Adipose tissue (tissue), 3 donors: ENCODE measurements around the gene SLC39A8. TPM values are rescaled to one million over a fixed set of nuclear protein-coding genes. Genes with fewer than 3 reads are reported as not detected.

Source experiments
- H3K27ac ChIP-seq: one replicate; pipeline ENCODE4 v1.5.1; 2013; ENCODE audit warnings: low read depth, low read length
- WGBS, 3 donors: extraction: QIAGEN DNeasy Blood & Tissue Kit; methylation state at CpG; one replicate each; pipeline ENCODE4 v1.1.7; 2013; 5-methylcytosine and 5-hydroxymethylcytosine counted together
- polyA plus RNA-seq, 3 donors: library from polyadenylated mRNA; stranded (reverse); fragments of 200-250 nt; gene quantifications; one replicate each; pipeline ENCODE4 v1.2.3, GENCODE V29; 2013
- donor health status: healthy with polysubstance abuse.
- donor health status: Bipolar disorder and iron deficiency.
- donor health status: healthy.

SLC39A8 gene
- polyA plus RNA-seq, 3 donors: 7.0 to 25.4 (median 23.8) TPM

DNA sequence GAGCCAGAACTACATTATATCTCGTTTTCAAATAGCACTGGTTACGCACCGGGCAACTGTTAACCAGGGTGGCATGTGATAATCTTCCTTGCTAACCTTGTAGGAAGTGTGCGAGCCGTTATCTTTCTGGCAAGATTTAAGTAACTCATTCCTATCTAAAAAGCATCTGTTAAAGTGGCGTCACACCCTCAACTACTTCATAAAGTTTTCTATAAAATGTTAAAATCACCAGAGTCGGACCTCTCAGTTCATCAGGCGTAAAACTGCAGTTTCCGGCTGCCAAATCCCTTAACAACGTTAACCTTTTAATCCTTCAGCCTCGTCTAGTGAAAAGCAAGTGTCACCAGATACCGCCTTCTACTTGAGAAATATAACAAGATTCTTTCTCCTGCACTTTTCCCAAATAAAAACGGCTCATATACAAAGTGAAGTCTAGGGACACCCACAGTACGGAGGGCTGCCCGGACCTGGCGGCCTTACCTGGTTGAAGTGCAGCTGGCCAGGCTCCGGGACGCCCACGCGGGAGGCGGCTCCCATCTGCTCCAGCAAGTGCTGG, 1.2 kb downstream of the SLC39A8 start:
- 4 to 5% (median 5%) methylated on average over 21 of the region's 21 CpGs for WGBS, 3 donors
- H3K27ac ChIP-seq: no peak overlapping the region

DNA sequence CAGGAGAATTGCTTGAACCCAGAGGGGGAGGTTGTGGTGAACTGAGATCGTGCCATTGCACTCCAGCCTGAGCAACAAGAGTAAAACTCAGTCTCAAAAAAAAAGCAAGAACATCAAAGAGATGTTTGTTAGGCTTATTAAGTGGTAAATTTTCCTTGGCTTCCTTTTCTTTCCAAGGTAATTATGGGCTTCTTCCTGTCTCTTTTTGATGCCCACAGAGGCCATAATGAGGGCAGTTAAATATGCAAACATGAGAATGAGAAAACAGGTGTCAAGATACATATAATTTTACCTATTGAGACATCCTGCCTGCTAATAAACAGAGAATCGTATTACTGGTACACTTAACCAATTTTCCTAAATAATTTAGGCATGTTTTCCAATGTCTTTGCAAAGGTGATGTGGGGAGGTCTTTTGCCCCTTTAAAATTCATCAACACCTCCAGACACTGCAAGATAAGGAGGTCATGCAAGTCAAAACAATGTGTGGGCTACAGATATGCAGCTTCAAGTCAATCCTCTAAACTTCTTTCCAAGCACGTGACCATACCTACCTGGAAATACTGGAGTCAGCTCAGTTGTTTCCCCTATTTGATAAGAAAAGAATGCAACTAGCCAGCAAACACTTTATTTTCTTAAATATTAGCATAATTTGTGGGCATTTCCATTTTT, 2.7 kb downstream of the SLC39A8 start:
- H3K27ac ChIP-seq: no peak overlapping the region
- WGBS, 3 donors: 67 to 79% (median 76%) methylated on average over 3 of the region's 3 CpGs

DNA sequence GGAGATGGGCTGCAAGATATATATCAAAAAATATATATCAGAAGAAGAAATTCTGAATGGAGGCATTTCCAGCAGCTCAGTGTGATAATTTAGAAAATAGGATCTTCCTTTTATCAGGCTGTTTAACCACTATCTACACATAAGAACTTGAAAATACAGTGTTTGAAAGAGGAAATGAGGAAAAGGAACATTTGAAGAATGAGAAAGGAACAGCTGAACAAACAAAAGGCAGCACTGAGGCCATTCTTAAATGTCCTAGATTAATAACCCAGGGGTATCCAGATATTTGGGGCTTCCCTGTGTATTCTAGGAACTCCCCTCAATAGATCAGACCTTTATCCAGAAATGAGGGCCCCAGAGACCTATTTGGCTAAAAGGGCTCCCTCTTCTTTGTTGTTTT, 4.1 kb downstream of the SLC39A8 start:
- H3K27ac ChIP-seq: no peak overlapping the region

DNA sequence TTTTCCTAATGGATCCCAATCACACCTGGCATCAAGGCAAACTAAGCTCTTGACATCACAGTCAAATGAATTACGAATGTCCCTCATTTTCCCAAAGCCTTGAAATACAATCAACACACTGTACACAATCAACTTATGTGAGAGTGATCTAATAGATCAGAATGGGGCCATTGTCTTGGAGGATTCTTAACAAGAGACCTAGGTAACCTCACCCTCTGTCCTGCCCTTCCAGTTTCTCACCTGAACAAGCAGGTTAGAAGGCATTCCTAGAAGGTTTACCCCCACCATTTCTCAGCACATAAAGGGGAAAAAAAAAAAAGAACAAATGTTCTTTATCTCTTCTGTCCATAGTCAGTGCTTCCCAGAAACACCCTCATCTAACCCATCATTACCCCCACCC, 6.3 kb downstream of the SLC39A8 start:
- WGBS, 3 donors: 50 to 96% (median 95%) methylated on average over 1 of the region's 1 CpG
- no peak overlapping the region for H3K27ac ChIP-seq

DNA sequence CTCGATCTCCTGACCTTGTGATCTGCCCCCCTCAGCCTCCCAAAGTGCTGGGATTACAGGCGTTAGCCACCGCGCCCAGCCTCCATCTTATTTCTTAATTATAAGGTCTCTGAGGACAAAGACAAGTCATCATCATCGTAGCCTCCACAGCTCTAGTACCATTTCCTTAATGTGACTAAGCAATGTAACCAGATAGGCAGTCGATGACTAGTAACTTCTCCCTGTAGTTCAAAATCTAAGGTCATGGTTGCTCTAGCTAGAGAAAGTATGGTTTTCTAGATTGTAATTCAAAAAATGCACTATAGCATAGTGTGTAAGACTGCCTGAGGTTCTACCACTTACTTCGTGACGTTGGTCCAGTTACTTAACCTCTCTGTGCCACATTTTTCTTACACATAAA, 6.9 kb downstream of the SLC39A8 start:
- 94 to 97% (median 95%) methylated on average over 8 of the region's 8 CpGs for WGBS, 3 donors
- no peak overlapping the region for H3K27ac ChIP-seq

GRCh38 chr4:102335616-102336015, 9.7 kb downstream of the SLC39A8 start:
- 91 to 96% (median 96%) methylated on average over 2 of the region's 2 CpGs for WGBS, 3 donors
- no peak overlapping the region for H3K27ac ChIP-seq

DNA sequence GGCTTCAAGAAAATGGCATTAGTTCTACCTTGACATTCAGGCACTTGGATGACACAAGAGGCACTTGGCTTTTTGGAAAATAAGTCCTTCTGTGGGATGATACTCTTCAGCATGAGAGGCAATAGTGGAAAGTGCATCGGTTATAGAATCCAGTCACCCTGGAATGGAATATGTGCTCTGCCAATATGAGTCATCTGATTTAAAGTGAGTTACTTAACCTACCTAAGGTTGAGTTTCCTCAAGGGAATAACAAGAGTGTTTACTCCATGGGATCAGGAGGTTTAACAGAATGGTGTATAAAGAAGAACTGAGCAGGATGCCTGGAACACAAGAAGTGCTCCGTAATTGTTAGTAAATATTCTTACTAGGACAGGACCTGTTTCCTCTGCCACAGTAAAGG, 10.7 kb downstream of the SLC39A8 start:
- WGBS, 3 donors: 89 to 97% (median 94%) methylated on average over 2 of the region's 2 CpGs
- H3K27ac ChIP-seq: no peak overlapping the region

DNA sequence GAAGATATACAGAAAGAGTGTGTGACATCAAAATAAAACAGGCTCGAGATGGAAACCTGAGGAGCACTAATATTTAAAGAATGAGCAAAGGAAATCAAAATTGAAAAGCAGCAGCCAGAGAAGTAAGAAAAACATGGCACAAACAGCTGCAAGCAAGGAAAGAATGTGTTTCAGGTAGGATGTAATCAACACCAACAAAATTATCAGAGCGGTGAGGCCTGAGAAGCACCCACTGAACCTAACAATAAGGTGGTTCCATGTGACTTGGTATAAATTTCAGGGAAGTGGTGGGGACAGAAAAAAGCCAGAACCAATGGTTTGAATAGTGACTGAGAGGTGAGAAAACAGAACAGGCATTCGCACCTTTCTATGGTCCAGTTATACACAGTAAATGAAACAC, 11.5 kb downstream of the SLC39A8 start:
- 90 to 97% (median 93%) methylated on average over 3 of the region's 3 CpGs for WGBS, 3 donors

GRCh38 chr4:102328045-102328444, 17.2 kb downstream of the SLC39A8 start:
- H3K27ac ChIP-seq: no peak overlapping the region
- WGBS, 3 donors: 36 to 89% (median 79%) methylated on average over 1 of the region's 1 CpG

More for the DNA sequence above, 11.5 kb downstream of the SLC39A8 start:
- H3K27ac ChIP-seq: no peak overlapping the region

- 95 to 97% (median 95%) methylated on average over 3 of the region's 3 CpGs for WGBS, 3 donors
- H3K27ac ChIP-seq: no peak overlapping the region
Measured at GRCh38 chr4:102326951-102327350, 18.3 kb downstream of the SLC39A8 start.

- 50 to 75% (median 55%) methylated on average over 3 of the region's 3 CpGs for WGBS, 3 donors
- H3K27ac ChIP-seq: no peak overlapping the region
Measured at GRCh38 chr4:102324730-102325129, 20.6 kb downstream of the SLC39A8 start.

DNA sequence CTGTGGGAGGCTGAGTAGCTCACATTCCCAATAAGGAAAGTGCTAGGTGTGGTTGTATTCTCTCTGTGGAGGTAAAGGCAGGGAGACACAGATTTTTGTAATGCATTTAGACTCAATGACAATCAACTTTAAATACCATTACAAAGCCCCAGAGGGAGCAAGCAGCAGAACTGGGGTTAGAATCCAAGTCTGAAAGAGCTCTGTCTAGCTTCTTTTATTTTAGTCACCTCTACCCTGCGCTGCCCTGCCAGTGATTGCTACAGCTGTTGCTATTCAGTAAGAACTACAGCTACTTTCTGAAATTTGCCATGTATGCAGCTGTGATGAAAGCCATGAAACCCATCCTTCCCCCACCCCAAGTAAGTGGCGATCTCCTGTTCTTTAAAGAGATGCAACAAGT, 22.5 kb downstream of the SLC39A8 start:
- H3K27ac ChIP-seq: no peak overlapping the region
- 93 to 95% (median 94%) methylated on average over 2 of the region's 2 CpGs for WGBS, 3 donors

DNA sequence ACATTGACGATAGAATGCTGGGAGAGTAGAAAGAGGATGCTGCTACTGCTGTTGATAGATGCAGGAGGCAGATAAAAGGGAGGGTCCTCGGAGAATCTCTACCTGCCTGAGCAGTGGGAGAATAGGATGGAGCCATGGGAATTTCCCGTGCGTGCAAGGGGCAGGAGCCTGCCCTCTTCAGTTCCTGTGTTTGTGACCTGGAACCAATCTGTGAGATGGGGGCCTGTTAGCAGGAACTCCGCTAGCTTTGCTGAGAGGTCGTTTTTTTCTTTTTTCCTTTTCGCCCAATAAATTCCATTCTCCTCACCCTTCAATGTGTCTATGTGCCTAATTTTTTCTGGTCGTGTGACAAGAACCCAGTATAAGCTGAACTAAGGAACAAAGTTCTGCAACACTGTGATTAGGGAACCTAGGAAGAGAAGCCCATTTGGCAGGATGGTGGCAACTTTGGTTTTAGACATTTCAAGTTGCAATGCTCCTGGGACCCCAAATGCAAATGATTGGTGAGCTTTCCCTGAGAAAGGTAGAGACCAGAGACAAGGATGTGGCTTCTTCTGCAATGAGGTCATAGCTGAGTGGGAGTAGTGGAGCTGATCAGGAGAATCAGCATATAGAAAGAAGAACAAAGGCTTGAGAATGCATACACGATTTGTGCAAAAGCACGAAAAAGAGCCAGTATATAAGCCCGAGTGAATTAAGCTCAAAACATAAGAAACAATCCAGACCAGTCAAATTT, 23.9 kb downstream of the SLC39A8 start:
- 84 to 90% (median 89%) methylated on average over 11 of the region's 11 CpGs for WGBS, 3 donors
- H3K27ac ChIP-seq: no peak overlapping the region

- WGBS, 3 donors: 38 to 70% (median 62%) methylated on average over 3 of the region's 3 CpGs
- no peak overlapping the region for H3K27ac ChIP-seq
Measured at GRCh38 chr4:102319594-102319993, 25.7 kb downstream of the SLC39A8 start.

DNA sequence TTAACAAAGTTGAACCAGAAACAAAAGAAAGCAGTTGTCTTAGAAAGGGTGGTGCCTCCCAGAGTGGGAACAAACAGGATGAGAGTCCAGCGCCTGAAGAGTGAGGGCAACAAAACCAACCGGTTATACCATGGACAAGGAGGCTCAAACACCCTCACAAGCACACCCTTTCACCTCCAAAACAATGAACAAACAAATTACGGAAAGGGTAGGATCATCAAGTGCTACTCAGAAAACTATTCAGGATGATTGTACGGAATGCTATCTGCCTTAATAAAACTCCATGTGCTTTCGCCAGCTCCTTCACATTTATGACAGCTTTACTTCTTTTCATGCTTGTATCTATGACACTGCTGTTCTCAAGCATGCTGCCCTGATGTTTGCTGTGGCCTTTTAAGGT, 26.8 kb downstream of the SLC39A8 start:
- 68 to 87% (median 80%) methylated on average over 5 of the region's 5 CpGs for WGBS, 3 donors
- H3K27ac ChIP-seq: no peak overlapping the region

DNA sequence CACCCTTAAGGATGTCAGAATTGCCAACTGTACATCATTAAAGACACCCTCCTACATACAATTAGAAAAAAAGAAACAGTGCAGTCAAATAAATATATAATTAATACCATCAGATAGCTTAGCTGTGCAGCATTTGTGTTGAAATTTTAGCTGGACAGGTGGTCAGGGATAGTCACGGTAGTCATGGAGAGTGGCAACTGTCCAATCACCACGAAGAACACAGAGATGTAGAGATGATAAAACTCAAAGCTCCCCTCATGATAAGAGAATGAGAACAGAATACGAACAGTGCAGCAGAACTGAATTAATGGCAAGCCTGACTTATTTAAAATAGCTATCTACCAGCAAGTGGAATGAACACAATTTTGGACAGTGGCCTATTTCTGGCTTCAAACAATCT, 27.2 kb downstream of the SLC39A8 start:
- WGBS, 3 donors: 62 to 83% (median 77%) methylated on average over 3 of the region's 3 CpGs
- no peak overlapping the region for H3K27ac ChIP-seq

GRCh38 chr4:102317459-102317858, 27.8 kb downstream of the SLC39A8 start:
- 87 to 93% (median 89%) methylated on average over 1 of the region's 1 CpG for WGBS, 3 donors
- H3K27ac ChIP-seq: no peak overlapping the region

- 96 to 97% (median 96%) methylated on average over 2 of the region's 2 CpGs for WGBS, 3 donors
- H3K27ac ChIP-seq: no peak overlapping the region
Measured at GRCh38 chr4:102316585-102316984, 28.7 kb downstream of the SLC39A8 start.

GRCh38 chr4:102315532-102315931, 29.8 kb downstream of the SLC39A8 start:
- H3K27ac ChIP-seq: no peak overlapping the region
- 83 to 90% (median 89%) methylated on average over 2 of the region's 2 CpGs for WGBS, 3 donors

GRCh38 chr4:102312417-102312816, 32.9 kb downstream of the SLC39A8 start:
- H3K27ac ChIP-seq: no peak overlapping the region
- 67 to 76% (median 76%) methylated on average over 2 of the region's 2 CpGs for WGBS, 3 donors
